ENCODE data around the gene ARHGEF16. TPM values are rescaled to one million over a fixed set of nuclear protein-coding genes. Genes with fewer than 3 reads are reported as not detected.

Gene ARHGEF16
- total RNA-seq, 6 donors from 2014 or later = 11.9 to 28.9 (median 13.4) TPM

- Histone ChIP-seq H3K27me3 (no peaks in the 10 kb centered on the region), H3K4me1 (peaks cover 0 to 5% (median 2%) of the 10 kb centered on the region in 4 donors), H3K4me3 (no peak overlapping the region), H3K27ac (no peak overlapping the region), H3K36me3 (no peaks in the 10 kb centered on the region), H3K9me3 (no peaks in the 10 kb centered on the region)
- 47 to 69% methylated on average over 27 to 31 of the region's 31 CpGs for WGBS, 2 donors
- ATAC-seq (ENCODE audit: low FRiP score in 2 of 2) (peak; percentile 25 to 47), DNase-seq (peak; percentile 43 to 90)
- TF ChIP-seq CTCF (IDR thresholded peaks at IDR 0.05) = peak; percentile 74 to 90 (median 86)
- no peak for TF ChIP-seq EP300 (IDR thresholded peaks at IDR 0.05)
These were observed 29.5 kb downstream of the ARHGEF16 start for GRCh38 chr1:3483801-3484444.

GRCh38 chr1:3485016-3485415, 30.6 kb downstream of the ARHGEF16 start:
- ATAC-seq (ENCODE audit: low FRiP score in 2 of 2) (no peak), DNase-seq (peak in 1 of 2 donors; percentile 63)
- H3K4me3 ChIP-seq = no peak overlapping the region
- 91 to 93% methylated on average over 14 of the region's 14 CpGs for WGBS, 2 donors
- H3K4me1 ChIP-seq = peaks cover 0 to 5% (median 2%) of the 10 kb centered on the region in 4 donors
- no peak overlapping the region for H3K27ac ChIP-seq
- TF ChIP-seq POLR2A (IDR thresholded peaks at IDR 0.05) = no peak
- TF ChIP-seq EP300 (IDR thresholded peaks at IDR 0.05) = no peak
- no peak for TF ChIP-seq CTCF (IDR thresholded peaks at IDR 0.05)
- no peak for TF ChIP-seq POLR2AphosphoS5 (IDR thresholded peaks at IDR 0.05)
- no peaks in the 10 kb centered on the region for H3K27me3 ChIP-seq
- peaks cover 0 to 6% (median 4%) of the 10 kb centered on the region in 4 donors for H3K36me3 ChIP-seq
- H3K9me3 ChIP-seq = no peaks in the 10 kb centered on the region

GRCh38 chr1:3488432-3488831, 34.0 kb downstream of the ARHGEF16 start:
- H3K27me3 ChIP-seq = no peaks in the 10 kb centered on the region
- H3K4me1 ChIP-seq = peaks cover 2 to 16% (median 9%) of the 10 kb centered on the region in 4 donors
- TF ChIP-seq EP300 (IDR thresholded peaks at IDR 0.05) (no peak), POLR2A (IDR thresholded peaks at IDR 0.05) (no peak), CTCF (IDR thresholded peaks at IDR 0.05) (no peak)
- ATAC-seq (ENCODE audit: low FRiP score in 2 of 2) = no peak
- no peak overlapping the region for H3K4me3 ChIP-seq
- DNase-seq = no peak
- H3K9me3 ChIP-seq = no peaks in the 10 kb centered on the region
- 95% methylated on average over 4 of the region's 4 CpGs for WGBS, 2 donors
- peaks cover 0 to 6% (median 6%) of the 10 kb centered on the region in 4 donors for H3K36me3 ChIP-seq
- no peak overlapping the region for H3K27ac ChIP-seq

GRCh38 chr1:3490046-3490745, 35.7 kb downstream of the ARHGEF16 start:
- TF ChIP-seq POLR2A (IDR thresholded peaks at IDR 0.05) (no peak), CTCF (IDR thresholded peaks at IDR 0.05) (no peak), EP300 (IDR thresholded peaks at IDR 0.05) (no peak), POLR2AphosphoS5 (IDR thresholded peaks at IDR 0.05) (no peak)
- H3K4me3 ChIP-seq = no peak overlapping the region
- H3K9me3 ChIP-seq = no peaks in the 10 kb centered on the region
- no peaks in the 10 kb centered on the region for H3K27me3 ChIP-seq
- ATAC-seq (ENCODE audit: low FRiP score in 2 of 2) (no peak), DNase-seq (peak in 1 of 2 donors; percentile 59)
- H3K4me1 ChIP-seq = peaks cover 2 to 12% (median 6%) of the 10 kb centered on the region in 4 donors
- H3K27ac ChIP-seq = no peak overlapping the region
- WGBS, 2 donors = 97 to 99% methylated on average over 14 to 23 of the region's 23 CpGs
- peaks cover 0 to 11% (median 8%) of the 10 kb centered on the region in 4 donors for H3K36me3 ChIP-seq
